IPS-18a (cell line): ENCODE measurements around the gene NOP53.
"Not testable (repeated sequence)": the region's sequence is repeated elsewhere in the genome, so short reads cannot be mapped to it uniquely, and the experiment has no call there.

Source experiments
- H3K27ac ChIP-seq: one replicate; pipeline ENCODE4 v1.5.1; 2013; ENCODE audit warnings: low read length
- H3K27me3 ChIP-seq: one replicate; pipeline ENCODE4 v1.6.1; 2013; ENCODE audit warnings: mild to moderate bottlenecking, low read length; ENCODE audit not compliant: control insufficient read depth, insufficient read depth
- H3K36me3 ChIP-seq: one replicate; pipeline ENCODE4 v1.6.1; 2013; ENCODE audit warnings: low read depth, low read length; ENCODE audit not compliant: control insufficient read depth
- H3K4me1 ChIP-seq: one replicate; pipeline ENCODE4 v1.6.1; 2013; ENCODE audit warnings: low read depth, low read length; ENCODE audit not compliant: control insufficient read depth
- H3K4me3 ChIP-seq: one replicate; pipeline ENCODE4 v1.5.1; 2013; ENCODE audit warnings: low read length
- H3K9ac ChIP-seq: one replicate; pipeline ENCODE4 v1.6.1; 2013; ENCODE audit warnings: mild to moderate bottlenecking, low read length, moderate library complexity
- H3K9me3 ChIP-seq: one replicate; pipeline ENCODE4 v1.6.1; 2013; ENCODE audit warnings: low read depth, low read length; ENCODE audit not compliant: control insufficient read depth

The NOP53 gene

DNA sequence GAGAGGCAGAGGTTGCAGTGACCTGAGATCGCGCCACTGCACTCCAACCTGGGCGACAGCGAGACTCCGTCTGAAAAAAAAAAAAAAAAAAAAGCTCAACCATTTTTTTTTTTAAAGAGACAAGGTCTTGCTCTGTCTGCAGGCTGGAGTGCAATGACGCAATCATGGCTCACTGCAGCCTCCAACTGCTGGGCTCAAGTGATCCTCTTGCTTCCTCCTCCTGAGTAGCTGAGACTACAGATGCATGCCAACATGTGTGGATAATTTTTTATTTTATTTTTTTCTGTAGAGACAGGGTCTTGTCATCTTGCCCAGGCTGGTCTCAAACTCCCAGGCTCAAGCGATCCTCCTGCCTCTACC, 21.8 kb upstream of the NOP53 start:
- Histone ChIP-seq H3K4me1 (no peaks in the 10 kb centered on the region), H3K9ac (no peak overlapping the region), H3K27me3 (no peaks in the 10 kb centered on the region), H3K9me3 (no peaks in the 10 kb centered on the region), H3K27ac (no peak overlapping the region), H3K36me3 (no peaks in the 10 kb centered on the region), H3K4me3 (no peak overlapping the region)

DNA sequence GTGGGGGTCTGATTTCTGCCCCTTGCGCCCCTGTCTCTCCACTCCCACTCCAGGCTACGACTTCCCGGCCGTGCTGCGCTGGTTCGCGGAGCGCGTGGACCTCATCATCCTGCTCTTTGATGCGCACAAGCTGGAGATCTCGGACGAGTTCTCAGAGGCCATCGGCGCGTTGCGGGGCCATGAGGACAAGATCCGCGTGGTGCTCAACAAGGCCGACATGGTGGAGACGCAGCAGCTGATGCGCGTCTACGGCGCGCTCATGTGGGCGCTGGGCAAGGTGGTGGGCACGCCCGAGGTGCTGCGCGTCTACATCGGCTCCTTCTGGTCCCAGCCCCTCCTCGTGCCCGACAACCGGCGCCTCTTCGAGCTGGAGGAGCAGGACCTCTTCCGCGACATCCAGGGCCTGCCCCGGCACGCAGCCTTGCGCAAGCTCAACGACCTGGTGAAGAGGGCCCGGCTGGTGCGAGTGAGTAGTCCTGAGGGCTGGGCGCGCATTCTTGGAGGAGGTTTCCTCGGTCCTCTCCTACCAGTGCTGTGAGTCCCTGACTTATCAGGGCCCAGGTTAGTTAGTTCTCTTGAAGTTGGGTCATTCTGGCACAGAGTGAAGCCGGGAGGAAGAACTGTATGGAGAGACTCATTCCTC, 19.5 kb upstream of the NOP53 start:
- no peaks in the 10 kb centered on the region for H3K36me3 ChIP-seq
- H3K27ac ChIP-seq = no peak overlapping the region
- no peaks in the 10 kb centered on the region for H3K27me3 ChIP-seq
- no peak overlapping the region for H3K4me3 ChIP-seq
- peaks cover 3% of the 10 kb centered on the region for H3K4me1 ChIP-seq
- no peak overlapping the region for H3K9ac ChIP-seq
- no peaks in the 10 kb centered on the region for H3K9me3 ChIP-seq

DNA sequence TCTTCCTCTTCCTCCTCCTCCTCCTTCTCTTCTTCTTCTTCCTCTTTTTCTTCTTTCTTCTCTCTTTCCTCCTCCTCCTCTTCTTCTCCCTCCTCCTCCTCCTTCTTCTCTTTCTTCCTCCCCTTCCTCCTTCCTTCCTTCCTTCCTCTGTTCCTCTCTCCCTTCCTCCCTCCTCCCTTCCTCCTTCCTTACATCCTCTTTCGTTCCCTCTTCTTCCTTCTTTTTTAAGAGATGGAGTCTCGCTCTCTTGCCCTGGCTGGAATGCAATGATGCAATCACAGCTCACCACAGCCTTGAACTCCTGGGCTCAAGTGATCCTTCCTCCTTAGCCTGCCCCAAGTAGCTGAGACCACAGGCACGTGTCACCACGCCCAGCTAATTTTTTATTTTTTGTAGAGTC, 18.9 kb upstream of the NOP53 start:
- Histone ChIP-seq H3K27ac (no peak overlapping the region), H3K36me3 (no peaks in the 10 kb centered on the region), H3K4me1 (peaks cover 3% of the 10 kb centered on the region), H3K4me3 (no peak overlapping the region), H3K27me3 (no peaks in the 10 kb centered on the region), H3K9ac (no peak overlapping the region), H3K9me3 (no peaks in the 10 kb centered on the region)

DNA sequence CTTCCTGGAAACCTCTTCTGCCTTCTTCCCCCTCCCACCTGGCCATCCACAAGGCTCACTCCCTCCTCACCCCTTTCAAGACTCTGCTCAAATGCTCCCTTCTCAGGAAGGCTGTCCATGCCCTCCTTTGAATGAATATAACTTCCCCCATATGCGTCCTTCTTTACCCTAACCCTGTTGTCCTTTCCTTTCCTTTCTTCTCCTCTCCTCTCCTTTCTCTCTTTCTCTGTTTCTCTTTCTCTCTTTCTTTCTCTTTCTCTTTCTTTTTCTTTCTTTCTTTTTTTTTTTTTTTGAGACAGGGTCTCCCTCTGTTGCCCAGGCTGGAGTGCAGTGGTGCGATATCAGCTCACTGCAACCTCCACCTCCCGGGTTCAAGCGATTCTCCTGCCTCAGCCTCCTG, 17.1 kb upstream of the NOP53 start:
- H3K27me3 ChIP-seq, H3K4me1 ChIP-seq, H3K27ac ChIP-seq, H3K36me3 ChIP-seq, H3K9ac ChIP-seq, H3K4me3 ChIP-seq, H3K9me3 ChIP-seq: not testable (repeated sequence)

DNA sequence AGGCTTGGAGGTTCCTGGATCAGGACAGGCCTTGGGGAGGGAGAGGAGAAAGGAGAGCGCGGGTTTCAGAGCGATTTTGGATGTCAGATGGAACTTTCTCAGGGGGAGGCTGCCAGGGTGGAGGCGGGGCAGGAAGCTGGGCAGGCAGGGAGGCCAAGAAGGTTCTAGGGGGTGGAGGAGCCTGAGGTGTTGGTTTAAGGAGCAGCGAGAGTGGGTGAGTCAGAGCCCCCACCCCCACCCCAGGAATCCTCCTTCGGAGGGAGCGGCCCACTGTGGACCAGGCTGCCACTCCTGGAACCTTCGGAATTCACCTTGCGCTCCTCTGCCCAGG, 15.9 kb upstream of the NOP53 start:
- no peaks in the 10 kb centered on the region for H3K27me3 ChIP-seq
- no peaks in the 10 kb centered on the region for H3K36me3 ChIP-seq
- H3K9me3 ChIP-seq = no peaks in the 10 kb centered on the region
- peak overlapping the region; percentile 64 for H3K4me3 ChIP-seq
- peaks cover 3% of the 10 kb centered on the region for H3K4me1 ChIP-seq
- no peak overlapping the region for H3K27ac ChIP-seq
- H3K9ac ChIP-seq = peak overlapping the region; percentile 46

DNA sequence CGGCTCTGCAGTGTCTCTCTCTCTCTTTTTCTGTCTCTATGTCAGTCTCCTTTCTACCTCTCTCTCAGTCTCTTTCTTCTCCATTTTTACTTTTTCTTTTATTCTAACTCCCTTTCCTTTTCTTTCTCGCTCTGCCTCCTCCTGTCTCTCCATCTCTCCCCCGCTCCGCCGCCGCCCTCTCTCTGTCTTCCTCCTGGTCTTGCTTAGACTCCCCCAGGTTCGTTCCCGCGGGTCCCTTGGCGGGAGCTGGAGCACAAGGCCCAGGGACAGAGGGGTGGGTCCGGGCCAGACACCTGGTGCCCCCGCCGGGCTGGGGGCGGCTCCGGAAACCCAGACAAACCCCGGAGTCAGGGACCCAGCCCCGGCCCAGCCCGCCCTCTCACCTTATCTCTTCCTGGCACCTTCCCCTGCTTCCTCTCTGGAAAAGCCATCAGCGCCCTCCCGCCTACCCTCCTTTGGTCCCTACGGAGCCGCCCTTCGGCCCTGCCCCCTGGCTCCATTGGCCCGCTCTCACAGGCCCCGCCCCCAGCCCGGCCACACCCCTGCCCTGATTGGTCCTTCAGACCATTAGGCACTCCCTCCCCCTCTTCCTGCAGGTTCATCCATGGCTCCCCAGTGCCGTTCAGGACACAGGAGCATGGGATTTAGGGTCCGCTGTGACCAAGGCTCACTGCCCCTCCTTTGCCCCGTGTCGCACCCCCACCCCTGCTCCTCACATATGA, 15.4 kb upstream of the NOP53 start:
- H3K4me1 ChIP-seq = peaks cover 3% of the 10 kb centered on the region
- no peaks in the 10 kb centered on the region for H3K9me3 ChIP-seq
- peak overlapping the region; percentile 46 for H3K9ac ChIP-seq
- H3K4me3 ChIP-seq = peak overlapping the region; percentile 64
- no peaks in the 10 kb centered on the region for H3K27me3 ChIP-seq
- no peak overlapping the region for H3K27ac ChIP-seq
- no peaks in the 10 kb centered on the region for H3K36me3 ChIP-seq

DNA sequence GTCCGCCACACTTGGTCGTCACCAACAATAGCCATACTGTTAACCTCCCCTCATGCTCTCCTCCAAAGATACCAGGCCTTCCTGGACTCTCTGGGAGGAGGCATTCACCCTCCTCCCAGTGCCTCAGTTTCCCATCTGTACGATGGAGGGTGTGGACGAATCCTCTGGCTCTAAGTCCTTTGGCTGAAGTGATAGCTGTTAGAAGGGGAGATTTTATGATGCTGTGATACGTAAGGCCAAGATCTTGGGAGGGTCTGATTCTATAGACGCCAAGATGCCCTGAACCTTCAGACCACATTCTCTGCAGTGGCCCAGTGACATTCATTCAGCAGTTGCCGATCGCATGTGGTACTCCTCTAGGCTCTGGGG, 14.8 kb upstream of the NOP53 start:
- Histone ChIP-seq H3K4me1 (peaks cover 3% of the 10 kb centered on the region), H3K27ac (no peak overlapping the region), H3K9me3 (no peaks in the 10 kb centered on the region), H3K27me3 (no peaks in the 10 kb centered on the region), H3K36me3 (no peaks in the 10 kb centered on the region), H3K9ac (no peak overlapping the region), H3K4me3 (no peak overlapping the region)

DNA sequence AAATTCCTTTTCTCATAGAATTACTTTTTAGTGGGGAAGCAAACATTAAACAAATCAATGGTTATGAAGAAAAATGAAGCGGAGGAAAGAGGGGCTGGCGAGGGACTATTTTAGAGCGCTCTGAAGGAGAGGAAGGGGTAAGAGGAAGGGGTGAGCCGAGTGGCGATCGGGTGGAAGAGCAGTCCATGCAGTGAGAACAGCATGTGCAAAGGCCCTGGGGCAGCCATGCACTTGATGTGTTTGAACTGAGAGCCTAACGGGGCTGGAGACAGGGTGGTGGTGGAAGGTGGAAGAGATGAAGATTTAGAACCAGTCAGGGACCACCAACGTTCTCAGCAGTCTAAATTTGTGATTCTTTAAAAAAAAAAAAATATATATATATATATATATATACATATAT, 14.4 kb upstream of the NOP53 start:
- H3K27me3 ChIP-seq = no peaks in the 10 kb centered on the region
- H3K4me3 ChIP-seq = no peak overlapping the region
- no peaks in the 10 kb centered on the region for H3K36me3 ChIP-seq
- H3K9ac ChIP-seq = no peak overlapping the region
- H3K4me1 ChIP-seq = peaks cover 3% of the 10 kb centered on the region
- H3K9me3 ChIP-seq = no peaks in the 10 kb centered on the region
- H3K27ac ChIP-seq = no peak overlapping the region

DNA sequence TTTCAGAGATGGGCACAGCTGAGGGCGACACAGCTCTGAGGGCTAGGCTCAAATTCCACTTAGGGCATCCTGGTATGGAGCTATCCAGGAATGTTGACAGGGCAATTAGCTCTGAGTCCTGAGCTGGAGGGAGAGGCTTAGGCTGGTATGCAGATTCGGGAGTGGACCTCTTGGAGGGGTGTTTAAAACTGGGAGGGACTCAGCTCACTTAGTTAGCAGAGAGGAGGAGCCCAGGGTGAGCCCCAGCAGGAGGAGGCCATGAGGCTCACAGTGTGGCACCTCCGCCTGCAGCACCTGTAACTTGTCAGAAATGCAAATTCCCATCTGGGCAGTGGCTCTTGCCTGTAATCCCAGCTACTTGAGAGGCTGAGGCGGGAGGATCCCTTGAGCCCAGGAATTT, 10.2 kb upstream of the NOP53 start:
- H3K27me3 ChIP-seq = no peaks in the 10 kb centered on the region
- H3K36me3 ChIP-seq = no peaks in the 10 kb centered on the region

DNA sequence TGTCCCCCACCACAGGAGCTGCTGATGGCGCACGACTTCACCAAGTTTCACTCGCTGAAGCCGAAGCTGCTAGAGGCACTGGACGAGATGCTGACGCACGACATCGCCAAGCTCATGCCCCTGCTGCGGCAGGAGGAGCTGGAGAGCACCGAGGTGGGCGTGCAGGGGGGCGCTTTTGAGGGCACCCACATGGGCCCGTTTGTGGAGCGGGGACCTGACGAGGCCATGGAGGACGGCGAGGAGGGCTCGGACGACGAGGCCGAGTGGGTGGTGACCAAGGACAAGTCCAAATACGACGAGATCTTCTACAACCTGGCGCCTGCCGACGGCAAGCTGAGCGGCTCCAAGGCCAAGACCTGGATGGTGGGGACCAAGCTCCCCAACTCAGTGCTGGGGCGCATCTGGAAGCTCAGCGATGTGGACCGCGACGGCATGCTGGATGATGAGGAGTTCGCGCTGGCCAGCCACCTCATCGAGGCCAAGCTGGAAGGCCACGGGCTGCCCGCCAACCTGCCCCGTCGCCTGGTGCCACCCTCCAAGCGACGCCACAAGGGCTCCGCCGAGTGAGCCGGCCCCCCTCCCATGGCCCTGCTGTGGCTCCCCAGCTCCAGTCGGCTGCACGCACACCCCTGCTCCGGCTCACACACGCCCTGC, 4.4 kb upstream of the NOP53 start:
- no peak overlapping the region for H3K4me3 ChIP-seq
- H3K27me3 ChIP-seq = no peaks in the 10 kb centered on the region
- no peak overlapping the region for H3K27ac ChIP-seq
- no peaks in the 10 kb centered on the region for H3K4me1 ChIP-seq
- H3K36me3 ChIP-seq = no peaks in the 10 kb centered on the region
- H3K9ac ChIP-seq = no peak overlapping the region
- H3K9me3 ChIP-seq = no peaks in the 10 kb centered on the region

More for the DNA sequence above, 10.2 kb upstream of the NOP53 start:
- Histone ChIP-seq H3K4me1 (no peaks in the 10 kb centered on the region), H3K9ac (no peak overlapping the region), H3K9me3 (no peaks in the 10 kb centered on the region), H3K4me3 (no peak overlapping the region), H3K27ac (no peak overlapping the region)

DNA sequence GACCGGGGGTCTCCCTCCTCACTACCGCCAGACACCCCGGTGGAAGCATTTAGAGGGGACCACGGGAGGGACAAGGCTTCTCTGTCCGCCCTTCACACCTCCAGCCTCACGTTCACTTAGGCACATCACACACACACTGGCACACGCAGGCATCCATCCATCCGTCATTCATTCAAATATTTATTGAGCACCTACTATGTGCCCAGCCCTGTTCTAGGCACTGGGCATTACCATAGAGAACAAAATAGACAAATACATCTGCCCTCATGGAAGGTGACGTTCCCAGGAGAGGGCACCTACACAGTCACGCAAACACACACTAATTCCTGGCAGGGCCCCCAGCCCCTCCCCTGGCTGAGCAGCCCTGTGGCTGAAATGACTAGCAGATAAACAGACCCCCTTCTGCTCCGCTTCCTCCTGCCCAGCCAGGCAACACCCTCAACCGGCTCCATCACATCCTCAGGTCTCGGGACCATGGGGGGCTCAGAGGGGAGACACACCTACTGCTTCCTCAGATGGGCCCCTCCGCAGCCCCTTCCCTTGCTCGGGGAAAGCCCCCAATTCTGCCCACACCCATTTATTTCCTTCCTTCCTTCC, 3.7 kb upstream of the NOP53 start:
- H3K27me3 ChIP-seq = no peaks in the 10 kb centered on the region
- no peak overlapping the region for H3K27ac ChIP-seq
- H3K9me3 ChIP-seq = no peaks in the 10 kb centered on the region
- H3K4me3 ChIP-seq = no peak overlapping the region
- no peaks in the 10 kb centered on the region for H3K36me3 ChIP-seq
- H3K9ac ChIP-seq = no peak overlapping the region
- no peaks in the 10 kb centered on the region for H3K4me1 ChIP-seq
